HUDEP-2 (cell line): ENCODE measurements around the gene HIPK2.
A peak's percentile ranks its signal among the peaks of the same experiment; 100 is the strongest.
"Not testable (repeated sequence)": the region's sequence is repeated elsewhere in the genome, so short reads cannot be mapped to it uniquely, and the experiment has no call there.

ENCODE experiments used
- DNase-seq, 76 experiments: peaks; one replicate each; lab custom pipeline; 2025; ENCODE audit not compliant: unreplicated experiment in 76 of 76; lab: John Stamatoyannopoulos, UW

HIPK2 gene

DNA sequence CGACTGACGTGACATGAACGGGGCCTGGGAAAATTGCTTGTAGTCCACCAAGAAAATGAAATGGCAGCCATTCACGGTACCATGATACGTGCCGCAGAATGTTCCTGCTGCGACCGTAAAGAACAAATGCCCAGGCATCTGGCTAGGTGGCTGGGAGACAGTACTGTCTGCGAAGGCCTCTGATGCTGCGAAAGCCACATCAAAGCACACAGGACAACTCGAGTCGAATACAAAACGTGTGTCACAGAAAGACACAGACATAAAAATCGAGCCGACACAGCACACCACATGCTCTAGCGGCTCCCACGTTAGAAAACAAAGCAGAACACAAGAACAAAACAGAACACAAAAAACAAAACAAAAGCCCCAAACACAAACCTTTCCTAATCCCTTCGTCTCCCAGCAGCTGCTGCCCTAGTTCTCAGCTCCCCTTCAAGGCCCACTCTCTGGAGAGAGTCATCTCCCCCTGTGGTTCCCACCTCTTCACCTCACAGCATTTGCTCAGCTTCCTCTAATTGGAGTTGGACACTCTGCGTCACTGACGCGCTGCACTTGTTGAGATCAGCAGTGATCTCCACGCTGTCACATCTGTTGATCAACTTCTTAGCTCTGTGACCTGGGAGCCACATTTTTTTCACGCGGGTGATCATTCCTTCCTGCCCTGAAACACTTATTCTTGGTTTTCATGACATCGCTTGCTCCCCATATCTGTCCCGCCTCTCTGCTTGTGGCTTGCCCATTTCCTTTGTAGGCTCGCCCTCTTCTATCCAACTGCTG, 142.1 kb downstream of the HIPK2 start:
- DNase-seq = no peak

DNA sequence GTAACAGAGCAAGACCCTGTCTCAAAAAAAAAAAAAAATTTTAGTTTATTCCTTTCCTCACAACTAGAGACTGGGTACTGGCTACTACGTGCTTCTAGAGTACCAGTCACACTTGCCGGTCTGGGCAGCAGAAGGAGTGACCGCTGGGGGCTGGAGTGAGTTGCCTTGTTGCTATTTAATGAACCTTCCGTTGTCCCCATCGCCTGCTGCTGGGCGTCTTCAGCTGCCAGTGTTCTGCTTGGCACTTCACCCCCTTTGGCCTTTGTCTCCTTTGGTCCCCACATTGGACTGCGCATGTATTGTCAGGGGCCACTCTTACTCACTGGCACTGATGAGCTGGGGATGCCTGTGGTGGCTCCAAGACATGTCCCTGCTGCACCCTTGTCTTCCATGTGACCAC, 143.7 kb downstream of the HIPK2 start:
- DNase-seq = no peak

DNA sequence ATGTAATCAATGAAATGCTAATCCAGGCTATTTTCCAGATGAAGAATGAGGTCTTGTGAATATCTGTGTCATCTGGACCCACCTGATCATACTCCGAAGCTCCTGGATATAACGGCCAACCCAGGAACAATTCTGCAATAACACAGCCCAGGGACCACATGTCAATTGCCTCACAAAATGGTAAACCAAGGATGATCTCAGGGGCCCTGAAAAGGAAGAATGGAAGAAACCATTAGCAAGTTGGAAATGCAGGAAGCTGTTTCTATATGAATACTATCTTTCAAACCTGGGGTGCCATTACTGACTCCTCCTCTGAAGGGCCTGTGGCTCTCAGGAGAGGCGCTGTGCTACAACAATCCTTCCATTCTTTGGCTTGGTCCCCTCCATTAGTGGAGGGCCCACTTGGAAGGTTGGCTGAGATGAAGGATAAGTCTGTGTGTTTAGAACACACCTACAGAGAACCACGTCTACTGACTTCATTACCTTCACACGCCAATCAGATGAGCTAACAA, 146.2 kb downstream of the HIPK2 start:
- no peak for DNase-seq

DNA sequence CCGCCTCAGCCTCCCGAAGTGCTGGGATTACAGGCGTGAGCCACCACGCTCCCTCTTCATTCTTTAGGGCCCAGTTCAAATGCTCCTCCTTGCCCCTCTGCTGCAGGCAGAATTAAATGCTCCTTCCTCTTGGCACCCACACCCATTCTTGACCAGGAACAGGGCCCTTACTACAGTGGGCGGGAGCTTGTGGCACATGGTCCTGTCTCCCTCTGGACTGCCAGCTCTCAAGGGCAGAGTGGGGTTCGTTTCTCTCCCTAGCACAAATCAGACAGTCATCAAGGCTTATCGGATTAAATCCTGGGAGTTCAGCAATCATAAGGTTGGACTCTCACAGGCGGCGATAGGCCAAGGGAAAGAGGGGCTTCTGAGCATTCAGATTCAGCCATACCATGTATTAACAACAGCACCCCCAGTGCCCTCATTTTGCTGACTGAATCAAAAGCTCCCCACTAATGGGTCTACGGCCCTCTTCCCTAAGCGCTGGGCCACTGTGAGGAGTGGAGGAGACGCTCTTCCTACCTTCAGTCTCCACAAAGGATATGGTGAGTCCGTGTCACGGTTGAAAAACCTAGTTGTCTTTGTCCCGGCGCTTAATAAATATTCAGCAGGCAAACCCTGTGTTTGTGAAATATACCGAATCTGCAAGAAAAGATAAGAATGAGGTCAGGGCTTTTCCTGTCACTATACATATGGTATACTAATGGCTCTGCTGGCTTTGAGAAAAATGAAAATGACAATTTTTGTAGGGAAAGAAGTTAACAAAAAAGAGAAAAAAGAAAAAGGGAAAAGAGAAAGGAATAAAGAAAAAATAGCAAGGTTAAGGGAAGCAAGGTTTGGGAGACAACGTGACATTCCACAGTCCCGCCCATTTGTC, 146.9 kb downstream of the HIPK2 start:
- DNase-seq = no peak

DNA sequence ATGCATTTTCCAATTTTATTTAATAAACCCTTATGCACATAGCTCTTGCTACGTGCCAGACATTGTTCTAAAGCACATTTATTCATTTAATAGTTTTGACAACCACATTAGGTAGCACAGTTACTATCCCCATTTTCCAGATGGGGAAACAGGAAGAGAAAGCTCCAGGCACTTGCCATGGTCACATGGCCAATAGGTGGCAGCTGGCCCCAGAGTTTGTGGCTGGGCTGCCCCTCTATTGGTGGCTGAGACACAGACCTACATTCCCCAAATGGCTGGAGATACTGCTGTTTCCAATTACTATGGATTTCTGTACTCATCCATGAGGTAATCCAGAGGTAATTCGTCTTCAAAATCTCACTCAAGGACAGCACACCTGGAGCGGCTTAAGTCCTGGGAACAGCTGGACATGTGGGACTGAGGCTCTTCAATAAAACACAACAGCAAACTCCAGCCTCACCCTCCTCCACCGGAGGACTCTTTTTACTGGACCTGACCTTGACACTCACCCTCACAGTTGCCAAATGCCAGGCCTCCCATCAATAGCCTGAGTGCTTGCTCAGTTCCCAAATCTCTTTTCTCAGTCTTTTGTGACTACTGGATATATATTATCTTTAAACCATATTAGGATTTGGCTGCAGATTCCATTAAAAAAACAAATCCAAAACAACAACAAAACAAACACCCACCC, 148.3 kb downstream of the HIPK2 start:
- no peak for DNase-seq

DNA sequence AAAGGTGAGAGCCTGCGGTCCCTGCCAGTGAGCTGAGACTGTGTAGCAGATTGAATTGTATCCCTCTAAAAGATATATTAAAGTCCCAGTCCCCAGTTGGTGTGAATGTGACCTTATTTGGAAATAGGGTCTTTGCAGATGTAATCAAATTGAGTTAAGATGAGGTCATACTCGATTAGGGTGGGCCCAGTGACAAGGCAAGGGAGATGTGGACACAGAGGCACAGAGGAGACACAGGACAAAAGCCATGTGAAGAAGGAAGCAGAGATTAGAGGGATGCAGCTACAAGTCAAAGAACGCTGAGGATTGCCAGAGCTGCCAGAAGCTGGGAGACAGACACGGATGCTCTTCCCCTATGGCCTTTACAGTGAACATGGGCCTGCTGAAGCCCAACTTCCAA, 150.0 kb downstream of the HIPK2 start:
- DNase-seq = no peak

DNA sequence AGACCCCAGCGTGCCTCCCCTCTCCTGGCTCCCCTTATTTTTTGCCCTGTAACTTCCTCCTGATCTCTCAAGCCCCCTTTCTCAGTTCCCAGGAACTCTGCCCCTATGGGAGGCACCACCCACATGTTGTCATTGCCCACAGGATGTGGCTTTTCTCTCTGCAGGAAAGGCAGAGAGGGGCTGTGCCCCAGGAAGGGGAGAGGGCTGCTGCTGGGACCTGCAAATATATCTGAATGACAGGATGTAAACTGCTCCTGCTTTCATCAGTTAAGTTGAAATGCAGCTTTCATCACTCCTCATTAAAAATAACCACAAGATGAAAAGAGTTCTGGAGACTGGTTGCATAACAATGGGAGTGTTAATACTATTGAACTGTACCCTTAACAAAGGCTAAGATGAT, 151.0 kb downstream of the HIPK2 start:
- DNase-seq = no peak

DNA sequence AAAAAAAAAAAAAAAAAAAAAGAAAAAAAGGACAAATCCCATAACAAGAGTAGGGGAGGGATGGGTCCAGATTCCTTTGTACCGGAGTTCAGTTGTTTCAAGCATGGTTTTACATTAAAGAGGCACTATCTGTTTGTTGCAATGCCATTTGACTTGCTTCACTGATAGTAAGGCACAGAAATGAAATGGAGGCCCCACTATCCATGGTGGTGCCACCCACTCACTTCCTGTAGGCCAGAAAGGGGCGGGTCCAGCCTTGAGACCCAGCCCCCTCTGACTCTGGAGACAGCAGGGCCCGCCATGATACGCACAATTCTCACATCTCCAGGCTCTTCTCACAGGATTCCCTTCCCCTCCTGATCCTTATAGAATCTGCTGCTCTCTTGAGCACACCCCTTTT, 154.3 kb downstream of the HIPK2 start:
- DNase-seq = peak in 1 of 76 experiments; percentile 9

DNA sequence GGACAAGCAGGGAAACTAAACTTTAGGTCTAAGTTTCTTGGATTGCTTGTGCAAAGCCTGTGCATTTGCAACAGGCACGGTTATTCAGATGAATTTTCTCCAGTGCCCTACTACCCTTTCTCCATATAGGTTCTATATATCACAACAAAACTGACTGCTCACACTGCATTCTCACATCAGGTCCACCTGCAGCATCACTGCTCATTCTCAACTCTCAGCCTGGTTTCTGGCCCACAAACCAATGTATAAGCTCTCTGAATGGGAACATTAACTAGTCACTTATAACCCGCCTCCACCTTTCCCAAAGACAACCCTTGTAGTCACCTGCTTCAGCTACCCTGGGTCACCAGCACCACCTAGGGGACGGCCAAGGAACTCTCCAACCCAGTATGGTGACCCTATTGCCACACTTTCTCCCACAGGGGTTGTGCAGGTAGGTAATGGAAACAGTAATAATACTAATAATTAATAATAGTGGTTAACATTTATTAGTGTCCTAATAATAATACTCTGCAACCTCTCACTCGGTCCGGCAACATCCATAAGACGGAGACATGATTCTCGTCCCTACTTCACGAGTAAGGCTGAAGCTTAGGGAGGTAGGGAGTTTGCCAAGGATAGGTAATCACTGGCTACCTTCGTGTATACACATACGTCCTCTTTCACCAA, 157.0 kb downstream of the HIPK2 start:
- DNase-seq = peak in 52 of 76 experiments; percentile 5 to 71 (median 42)

DNA sequence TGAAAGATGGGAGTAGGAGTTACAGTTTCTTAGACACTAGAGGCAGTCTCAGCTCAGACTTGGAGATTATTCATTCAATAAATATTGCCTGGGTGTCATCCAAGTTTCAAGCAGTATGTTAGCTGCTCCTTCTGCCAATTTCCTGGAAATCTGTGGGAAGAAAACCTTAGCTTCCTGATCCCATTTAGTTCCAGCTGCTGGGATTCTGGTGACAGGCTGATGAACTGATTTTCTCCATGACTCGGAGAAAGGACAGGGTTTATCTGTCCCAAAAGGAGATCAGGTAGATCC, 158.5 kb downstream of the HIPK2 start:
- no peak for DNase-seq

DNA sequence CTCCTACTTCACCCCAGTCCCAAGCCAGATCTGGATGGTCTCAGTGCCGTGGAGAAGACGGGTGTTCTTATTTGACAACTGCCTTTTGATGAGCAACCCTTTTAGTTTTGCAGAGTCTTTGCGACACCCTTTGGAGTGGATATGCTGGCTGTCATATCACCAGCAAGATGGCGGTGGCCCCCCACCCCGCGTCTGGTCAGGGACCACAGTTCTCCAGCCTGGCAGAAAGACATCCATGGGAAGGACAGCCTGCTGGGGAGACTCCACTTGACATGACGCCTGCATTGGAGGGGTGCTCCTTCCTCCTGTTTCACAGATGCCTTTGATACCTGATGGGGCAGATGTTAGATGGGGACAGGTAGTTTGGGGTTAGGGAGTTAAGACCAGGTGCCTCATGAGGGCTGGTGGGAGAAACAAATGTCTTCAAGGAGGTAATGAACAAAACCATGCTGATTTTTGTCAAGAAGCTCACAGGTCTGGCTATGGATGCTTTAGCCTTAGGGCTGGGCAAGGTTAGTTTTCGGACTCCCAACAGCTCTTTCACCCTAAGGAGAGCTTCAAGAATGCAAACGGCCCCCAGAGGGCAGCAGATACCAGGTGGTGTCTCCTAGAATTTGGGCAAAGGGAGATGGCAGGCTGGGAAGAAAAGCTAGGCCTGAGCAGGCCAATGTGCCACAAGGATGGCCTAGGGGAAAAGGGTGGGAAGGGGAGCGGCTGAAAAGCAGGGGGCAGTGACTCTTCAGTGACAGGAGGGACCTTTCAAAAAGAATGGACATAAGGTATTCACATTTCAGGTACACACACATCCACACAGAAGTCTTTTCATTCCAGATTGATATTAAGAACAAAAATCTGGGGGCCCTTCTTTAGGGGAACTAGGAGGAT, 159.1 kb downstream of the HIPK2 start:
- DNase-seq = peak in 44 of 76 experiments; percentile 5 to 55 (median 28)

DNA sequence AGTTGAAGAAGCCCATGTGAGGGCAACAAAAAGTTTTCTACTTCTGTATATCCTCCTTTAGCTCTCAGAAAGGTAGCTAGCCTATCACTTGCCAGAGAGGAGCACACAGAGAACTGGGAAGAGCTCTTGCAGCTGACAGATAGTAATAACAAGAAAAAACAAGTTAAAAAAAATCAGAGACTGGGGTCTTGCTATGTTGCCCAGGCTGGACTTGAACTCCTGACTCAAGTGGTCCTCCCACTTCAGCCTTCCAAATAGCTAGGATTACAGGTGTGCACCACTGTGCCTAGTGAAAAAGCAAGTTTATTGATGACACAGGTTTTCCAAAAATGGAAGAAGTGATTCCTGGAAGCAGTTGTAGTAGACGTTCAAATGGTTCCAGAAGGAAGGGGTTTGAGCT, 160.7 kb downstream of the HIPK2 start:
- no peak for DNase-seq

DNA sequence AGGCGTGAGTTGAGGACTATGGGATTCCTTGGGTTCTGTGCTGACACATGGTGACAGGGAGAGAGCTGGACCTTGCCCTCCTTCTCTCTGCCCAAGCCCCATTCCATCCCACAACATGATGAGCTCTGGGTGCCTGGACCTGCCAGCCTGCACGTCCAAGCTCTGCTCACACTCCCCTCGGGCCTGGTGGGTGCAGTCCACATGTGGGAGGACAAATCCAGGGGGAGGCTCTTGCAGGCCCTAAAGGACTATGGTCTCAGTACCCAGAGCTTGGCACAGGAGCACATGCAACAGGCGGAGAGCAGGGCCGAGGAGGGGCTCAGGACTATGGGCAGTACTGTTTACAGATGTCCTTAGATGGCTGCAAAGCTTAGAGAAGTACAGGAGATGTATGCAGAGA, 162.9 kb downstream of the HIPK2 start:
- no peak for DNase-seq

DNA sequence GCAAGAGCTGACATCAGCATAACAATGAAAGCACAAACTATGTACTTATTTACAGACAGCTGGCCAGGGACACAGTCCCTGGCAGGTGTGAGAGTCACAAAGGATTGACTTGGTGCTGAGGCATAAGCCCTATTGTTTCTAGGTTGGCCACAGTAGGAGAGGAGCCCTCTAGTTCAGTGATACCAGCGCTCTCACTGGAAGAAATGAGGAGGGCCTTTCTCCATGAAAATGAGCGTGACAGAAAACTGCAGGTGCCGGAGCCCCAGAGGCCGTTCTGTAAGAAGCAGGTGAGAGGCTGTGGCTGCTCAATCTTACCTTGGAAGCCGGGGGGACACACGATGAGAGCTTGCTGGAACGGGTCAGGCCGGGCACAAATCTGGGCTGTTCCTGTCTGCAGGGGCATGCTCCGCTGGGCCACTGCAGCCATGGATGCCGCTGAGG, 163.8 kb downstream of the HIPK2 start:
- DNase-seq = no peak

DNA sequence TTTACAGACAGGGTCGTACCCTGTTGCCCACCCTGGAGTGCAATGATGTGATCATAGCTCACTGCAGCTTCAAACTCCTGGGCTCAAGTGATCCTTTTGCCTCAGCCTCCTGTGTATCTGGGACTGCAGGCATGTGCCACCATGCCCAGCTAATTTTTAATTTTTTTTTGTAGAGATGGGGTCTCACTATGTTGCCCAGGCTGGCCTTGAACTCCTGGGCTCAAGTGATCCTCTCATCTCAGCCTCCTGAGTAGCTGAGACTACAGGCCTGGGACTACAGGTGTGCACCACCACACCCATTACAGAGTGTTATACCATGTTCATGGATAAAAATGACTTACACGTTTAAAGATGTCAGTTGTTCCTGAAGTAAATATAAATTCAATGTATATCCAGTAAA, 166.2 kb downstream of the HIPK2 start:
- DNase-seq = not testable (repeated sequence)

DNA sequence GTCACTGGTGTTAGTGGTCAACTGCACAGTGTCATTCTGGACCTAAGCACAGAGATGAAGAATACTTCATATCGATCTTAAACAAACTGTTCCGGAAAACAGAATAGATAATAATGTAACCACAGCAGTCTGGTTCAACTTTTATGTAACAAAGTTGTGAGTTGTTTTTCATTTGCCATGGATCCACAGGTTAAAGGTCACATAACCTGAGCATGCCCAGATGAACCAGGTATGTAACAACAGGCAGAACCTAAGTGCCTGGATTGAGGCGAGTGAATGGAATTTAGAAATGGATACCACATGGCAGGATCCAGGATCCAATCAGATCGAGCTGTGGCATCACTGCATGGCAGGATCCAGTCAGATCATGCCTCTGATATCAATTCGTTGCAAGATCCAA, 167.2 kb downstream of the HIPK2 start:
- no peak for DNase-seq

DNA sequence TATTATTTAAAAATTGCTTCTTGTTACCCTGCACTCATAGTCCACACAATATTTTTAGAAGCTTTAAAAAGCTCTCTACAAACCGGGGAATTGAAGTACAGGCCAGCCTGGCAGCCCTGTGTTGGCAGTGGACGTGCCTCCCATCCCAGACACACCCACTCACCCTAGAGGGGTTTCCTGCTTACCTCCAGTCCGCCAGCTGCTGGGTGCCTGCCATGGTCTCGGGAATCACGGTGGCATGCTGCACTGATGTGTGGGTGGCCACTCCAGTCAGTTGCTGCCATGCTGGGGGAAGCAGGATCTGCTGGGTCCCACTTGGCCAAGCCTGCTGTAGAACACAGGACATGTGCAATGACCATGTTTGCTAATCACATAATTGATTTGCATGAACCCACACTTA, 173.9 kb downstream of the HIPK2 start:
- DNase-seq = no peak

DNA sequence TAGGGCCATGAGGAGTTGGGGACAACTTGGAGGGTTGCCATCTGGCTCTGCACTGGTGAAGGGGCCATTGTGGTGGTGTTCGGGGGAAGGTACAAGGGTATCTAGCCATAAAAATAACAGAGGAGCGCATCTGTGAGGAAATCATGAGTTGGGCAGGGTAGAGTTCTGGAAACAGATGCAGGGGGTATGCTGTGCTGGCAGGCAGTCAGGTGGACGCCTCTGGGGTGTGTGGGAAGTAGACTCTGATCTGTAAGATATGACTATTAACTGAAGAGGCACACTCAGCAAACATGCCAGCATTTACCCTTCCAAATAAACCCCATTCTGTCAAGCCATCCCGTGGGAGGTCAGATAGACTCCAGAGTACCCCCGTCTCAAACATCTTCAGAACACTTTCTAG, 174.5 kb downstream of the HIPK2 start:
- peak in 70 of 76 experiments; percentile 12 to 86 (median 62) for DNase-seq

DNA sequence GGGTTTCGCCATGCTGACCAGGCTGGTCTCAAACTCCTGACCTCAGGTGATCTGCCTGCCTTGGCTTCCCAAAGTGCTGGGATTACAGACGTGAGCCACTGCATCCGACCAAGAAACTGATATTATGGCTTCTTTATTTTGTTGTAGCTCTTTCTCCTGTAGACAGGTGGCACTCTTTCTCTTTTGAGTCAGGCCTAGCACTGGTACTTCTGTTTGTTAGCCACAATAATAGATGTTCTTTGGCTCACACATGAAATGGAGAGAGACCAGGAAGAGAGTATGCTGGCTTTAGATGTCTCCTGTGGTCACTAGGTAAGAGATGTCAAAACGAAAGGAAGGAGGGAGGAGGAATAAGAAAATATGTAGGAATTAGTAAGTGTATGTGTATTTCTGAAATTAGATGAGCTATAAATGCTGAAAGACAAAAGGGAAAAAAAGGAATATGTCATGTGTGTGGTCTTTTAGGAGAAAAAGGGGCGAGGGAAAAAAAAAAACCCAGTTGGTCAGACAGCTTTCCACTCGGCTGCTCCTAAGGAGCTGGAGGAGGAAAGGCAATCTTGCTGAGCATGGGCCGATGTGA, 175.6 kb downstream of the HIPK2 start:
- peak in 25 of 76 experiments; percentile 2 to 59 (median 23) for DNase-seq
